ENCODE measurements around the gene DENND1A. TPM values are rescaled to one million over a fixed set of nuclear protein-coding genes. Genes with fewer than 3 reads are reported as not detected.
"Not testable (repeated sequence)": the region's sequence is repeated elsewhere in the genome, so short reads cannot be mapped to it uniquely, and the experiment has no call there.

Gene DENND1A
- total RNA-seq, 2 donors from 2014 or later, result 18.9 to 26.8 TPM

GRCh38 chr9:123947326-123947725 lies 17.4 kb upstream of the DENND1A start:
- 95% methylated on average over 2 of the region's 2 CpGs for WGBS

GRCh38 chr9:123946101-123946821 lies 16.3 kb upstream of the DENND1A start:
- Histone ChIP-seq H3K27ac (no peak overlapping the region), H3K36me3 (no peaks in the 10 kb centered on the region), H3K9me3 (no peaks in the 10 kb centered on the region), H3K27me3 (replicated peaks; ENCODE audit: insufficient read depth) (no peaks in the 10 kb centered on the region), H3K4me1 (replicated peaks) (no peaks in the 10 kb centered on the region), H3K4me3 (no peak overlapping the region)
- no peak for DNase-seq (ENCODE audit: low spot score)
- no peak for TF ChIP-seq POLR2AphosphoS5 (IDR thresholded peaks at IDR 0.05)
- TF ChIP-seq POLR2A (IDR thresholded peaks at IDR 0.05), result no peak
- no peak for TF ChIP-seq CTCF (IDR thresholded peaks at IDR 0.05)
- WGBS, result 55% methylated on average over 8 of the region's 8 CpGs
- intact Hi-C loops (cut with DNase I), result no loop called here

More at GRCh38 chr9:123947326-123947725, 17.4 kb upstream of the DENND1A start:
- Histone ChIP-seq H3K9me3 (no peaks in the 10 kb centered on the region), H3K4me1 (replicated peaks) (no peaks in the 10 kb centered on the region), H3K36me3 (no peaks in the 10 kb centered on the region), H3K27me3 (replicated peaks; ENCODE audit: insufficient read depth) (no peaks in the 10 kb centered on the region), H3K27ac (no peak overlapping the region), H3K4me3 (no peak overlapping the region)
- intact Hi-C loops (cut with DNase I), result no loop called here
- TF ChIP-seq POLR2AphosphoS5 (IDR thresholded peaks at IDR 0.05) (no peak), CTCF (IDR thresholded peaks at IDR 0.05) (no peak), POLR2A (IDR thresholded peaks at IDR 0.05) (no peak)
- no peak for DNase-seq (ENCODE audit: low spot score)

- H3K4me1 ChIP-seq (replicated peaks), result no peaks in the 10 kb centered on the region
- H3K27me3 ChIP-seq (replicated peaks; ENCODE audit: insufficient read depth), result no peaks in the 10 kb centered on the region
- no peaks in the 10 kb centered on the region for H3K36me3 ChIP-seq
- WGBS, result 71% methylated on average over 12 of the region's 12 CpGs
- no peak for DNase-seq (ENCODE audit: low spot score)
- H3K27ac ChIP-seq, result no peak overlapping the region
- intact Hi-C loops (cut with DNase I), result no loop called here
- no peak overlapping the region for H3K4me3 ChIP-seq
- no peaks in the 10 kb centered on the region for H3K9me3 ChIP-seq
- TF ChIP-seq POLR2A (IDR thresholded peaks at IDR 0.05) (no peak), POLR2AphosphoS5 (IDR thresholded peaks at IDR 0.05) (no peak), CTCF (IDR thresholded peaks at IDR 0.05) (no peak)
Measured at GRCh38 chr9:123945532-123945931, 15.6 kb upstream of the DENND1A start.

GRCh38 chr9:123944464-123944863 lies 14.5 kb upstream of the DENND1A start:
- WGBS, result 94% methylated on average over 8 of the region's 8 CpGs
- H3K36me3 ChIP-seq; intact Hi-C loops (cut with DNase I); DNase-seq (ENCODE audit: low spot score); H3K27me3 ChIP-seq (replicated peaks; ENCODE audit: insufficient read depth); H3K27ac ChIP-seq; H3K4me3 ChIP-seq; H3K4me1 ChIP-seq (replicated peaks); H3K9me3 ChIP-seq: not testable (repeated sequence)

GRCh38 chr9:123943671-123944070 lies 13.7 kb upstream of the DENND1A start:
- 77% methylated on average over 2 of the region's 2 CpGs for WGBS
- Histone ChIP-seq H3K9me3 (no peaks in the 10 kb centered on the region), H3K27ac (no peak overlapping the region), H3K4me1 (replicated peaks) (no peaks in the 10 kb centered on the region), H3K4me3 (no peak overlapping the region), H3K36me3 (no peaks in the 10 kb centered on the region), H3K27me3 (replicated peaks; ENCODE audit: insufficient read depth) (no peaks in the 10 kb centered on the region)
- intact Hi-C loops (cut with DNase I), result no loop called here
- no peak for DNase-seq (ENCODE audit: low spot score)
- no peak for TF ChIP-seq POLR2A (IDR thresholded peaks at IDR 0.05)
- TF ChIP-seq CTCF (IDR thresholded peaks at IDR 0.05), result no peak
- no peak for TF ChIP-seq POLR2AphosphoS5 (IDR thresholded peaks at IDR 0.05)
